HCT116 (cell line): ENCODE results near the gene FKBP9. TPM values are rescaled to one million over a fixed set of nuclear protein-coding genes. Genes with fewer than 3 reads are reported as not detected.
A peak's percentile ranks its signal among the peaks of the same experiment; 100 is the strongest.

Source experiments
- ATAC-seq: fragments of 200-7000 bp; cut with Tn5 transposase; 2 replicates; pipeline ENCODE4 v1.9.1; 2020; ENCODE audit warnings: mild to moderate bottlenecking, moderate library complexity
- Bru-seq: library from RNA; stranded (reverse); fragments of 400-500 nt; gene quantifications from one replicate; lab custom pipeline; 2021; lab: Mats Ljungman, UMichigan
- BruChase-seq, 2 experiments: library from RNA; stranded (reverse); fragments of 400-500 nt; gene quantifications; one replicate each; lab custom pipeline; 2021; lab: Mats Ljungman, UMichigan
- BruUV-seq: library from RNA; stranded (reverse); fragments of 400-500 nt; replicated peaks from 2 replicates; lab custom pipeline; 2021; lab: Mats Ljungman, UMichigan
- CTCF ChIA-PET: fragments of 300-600 bp; sonication (Branson Sonifier 250); formaldehyde crosslinking; loops from one replicate; lab custom pipeline; 2021; ENCODE audit warnings: antibody characterized with exemption; lab: Charles Lee
- POLR2A ChIA-PET: fragments of 300-600, 350-600 bp; sonication (Branson Sonifier 250); formaldehyde crosslinking; loops from one replicate; lab custom pipeline; 2021; ENCODE audit warnings: antibody characterized with exemption; lab: Charles Lee
- RAD21 ChIA-PET, 2 experiments: fragments of 300-600 bp; sonication (Branson Sonifier 250); formaldehyde crosslinking; loops; one replicate each; lab custom pipeline; 2023; ENCODE audit warnings: low total read pairs in 2 of 2; ENCODE audit not compliant: uncharacterized antibody in 2 of 2, unreplicated experiment in 2 of 2, low non-redundant PET in 1 of 2; lab: Charles Lee
- DNase-seq: peaks from one replicate; pipeline ENCODE4 v3.0.0-alpha.2; 2010; ENCODE audit warnings: low read depth, low spot score
- H2AFZ ChIP-seq: fragments of 200-600 bp; shearing (Covaris generic), sonication (generic); 2 replicates; pipeline ENCODE4 v1.6.1; 2017; ENCODE audit warnings: low read depth, mixed run types, mixed read lengths, antibody characterized with exemption, low read length; ENCODE audit not compliant: poor library complexity, severe bottlenecking
- H3K27ac ChIP-seq: 2 replicates; pipeline ENCODE4 v1.5.1; 2012; ENCODE audit warnings: low read depth, low read length
- H3K27me3 ChIP-seq: fragments of 200-600 bp; sonication (generic); 2 replicates; pipeline ENCODE4 v1.6.1; 2016; ENCODE audit warnings: mixed run types, low read length, mixed read lengths; ENCODE audit not compliant: insufficient read depth
- H3K36me3 ChIP-seq, 2 experiments: fragments of 200-500 bp in 1 of 2; fragments of 200-600 bp in 1 of 2; sonication (Bioruptor generic) in 1 of 2; sonication (generic) in 1 of 2; 2 replicates each; pipeline versions ENCODE4 v1.5.1 to v1.6.1; 2014 to 2016; ENCODE audit warnings: low read length in 2 of 2, inconsistent platforms in 1 of 2, mixed read lengths in 1 of 2, mixed run types in 1 of 2; ENCODE audit not compliant: insufficient read depth in 2 of 2, control insufficient read depth in 1 of 2
- H3K4me1 ChIP-seq, 2 experiments: fragments of 200-600 bp in 1 of 2; sonication (generic) in 1 of 2; 2 replicates each; pipeline versions ENCODE4 v1.5.1 to v1.6.1; 2012 to 2017; ENCODE audit warnings: low read length in 2 of 2, inconsistent platforms in 1 of 2, mild to moderate bottlenecking in 1 of 2, mixed read lengths in 1 of 2, mixed run types in 1 of 2, moderate library complexity in 1 of 2; ENCODE audit not compliant: insufficient read depth in 2 of 2, control insufficient read depth in 1 of 2
- H3K4me2 ChIP-seq: fragments of 200-600 bp; sonication (generic); 2 replicates; pipeline ENCODE4 v1.6.1; 2017; ENCODE audit warnings: mixed run types, low read length, mixed read lengths
- H3K4me3 ChIP-seq, 2 experiments: fragments of 200-600 bp in 1 of 2; sonication (generic) in 1 of 2; replicated peaks in 1 of 2; 2 replicates each; pipeline ENCODE4 v1.5.1; 2011 to 2016; ENCODE audit warnings: low read length in 2 of 2, control low read depth in 1 of 2, low read depth in 1 of 2, mild to moderate bottlenecking in 1 of 2, mixed read lengths in 1 of 2, mixed run types in 1 of 2
- H3K79me2 ChIP-seq: fragments of 200-600 bp; sonication (generic); 2 replicates; pipeline ENCODE4 v1.6.1; 2017; ENCODE audit warnings: mild to moderate bottlenecking, mixed run types, low read length, moderate library complexity, mixed read lengths; ENCODE audit not compliant: insufficient read depth
- H3K9ac ChIP-seq: fragments of 200-600 bp; sonication (generic); 2 replicates; pipeline ENCODE4 v1.6.1; 2016; ENCODE audit warnings: low read length, mixed read lengths
- H3K9me2 ChIP-seq: fragments of 200-600 bp; sonication (generic), shearing (Covaris generic); 2 replicates; pipeline ENCODE4 v1.6.1; 2017; ENCODE audit warnings: mixed run types, mild to moderate bottlenecking, moderate library complexity; ENCODE audit not compliant: insufficient read depth
- H3K9me3 ChIP-seq, 2 experiments: fragments of 200-500 bp in 1 of 2; fragments of 200-600 bp in 1 of 2; sonication (Bioruptor generic) in 1 of 2; sonication (generic) in 1 of 2; 2 replicates each; pipeline ENCODE4 v1.6.1; 2014 to 2017; ENCODE audit warnings: low read length in 2 of 2, mixed read lengths in 2 of 2, inconsistent platforms in 1 of 2, low read depth in 1 of 2, mild to moderate bottlenecking in 1 of 2, mixed run types in 1 of 2, moderate library complexity in 1 of 2; ENCODE audit not compliant: control insufficient read depth in 1 of 2, insufficient read depth in 1 of 2
- H4K20me1 ChIP-seq: fragments of 200-600 bp; sonication (generic), shearing (Covaris generic); 2 replicates; pipeline ENCODE4 v1.6.1; 2017; ENCODE audit warnings: mixed run types, mild to moderate bottlenecking, moderate library complexity; ENCODE audit not compliant: insufficient read depth
- EGR1 ChIP-seq: IDR thresholded peaks from 2 replicates; pipeline ENCODE4 v1.6.1; 2012; ENCODE audit warnings: low read depth
- ELF1 ChIP-seq: IDR thresholded peaks from 2 replicates; pipeline ENCODE4 v1.6.1; 2012; ENCODE audit warnings: low read depth, borderline replicate concordance
- EZH2 ChIP-seq: fragments of 200-600 bp; sonication (generic); IDR thresholded peaks from 2 replicates; pipeline ENCODE4 v1.6.1; 2017; ENCODE audit warnings: antibody characterized with exemption, mixed run types
- EZH2phosphoT487 ChIP-seq: fragments of 200-600 bp; IDR thresholded peaks from 2 replicates; pipeline ENCODE4 v1.6.1; 2018; ENCODE audit warnings: antibody characterized with exemption, borderline replicate concordance
- JUND ChIP-seq: IDR thresholded peaks from 2 replicates; pipeline ENCODE4 v1.6.1; 2012
- MAX ChIP-seq: IDR thresholded peaks from 2 replicates; pipeline ENCODE4 v1.6.1; 2012
- POLR2A ChIP-seq: IDR thresholded peaks from 2 replicates; pipeline ENCODE4 v1.7.0; 2011; ENCODE audit warnings: borderline replicate concordance; ENCODE audit not compliant: insufficient read depth, insufficient read length; ENCODE audit errors: extremely low read depth
- POLR2AphosphoS5 ChIP-seq: IDR thresholded peaks from 2 replicates; pipeline ENCODE4 v1.6.1; 2011; ENCODE audit warnings: mild to moderate bottlenecking, low read depth, low read length, moderate library complexity
- RAD21 ChIP-seq: IDR thresholded peaks from 2 replicates; pipeline ENCODE4 v1.6.1; 2012; ENCODE audit warnings: low read depth, mild to moderate bottlenecking
- SIN3A ChIP-seq: IDR thresholded peaks from 2 replicates; pipeline ENCODE4 v1.6.1; 2012; ENCODE audit warnings: low read depth
- SP1 ChIP-seq: IDR thresholded peaks from 2 replicates; pipeline ENCODE4 v1.6.1; 2012; ENCODE audit warnings: low read depth
- SRF ChIP-seq: IDR thresholded peaks from 2 replicates; pipeline ENCODE4 v1.6.1; 2012; ENCODE audit warnings: low read depth
- YY1 ChIP-seq: IDR thresholded peaks from 2 replicates; pipeline ENCODE4 v1.6.1; 2011; ENCODE audit warnings: low read length, low read depth, moderate library complexity, mild to moderate bottlenecking; ENCODE audit not compliant: insufficient replicate concordance; ENCODE audit errors: extremely low read depth
- ZBTB33 ChIP-seq: IDR thresholded peaks from 2 replicates; pipeline ENCODE4 v1.6.1; 2011; ENCODE audit warnings: mild to moderate bottlenecking, low read length, moderate library complexity; ENCODE audit not compliant: insufficient replicate concordance; ENCODE audit errors: extremely low read depth
- ZFX ChIP-seq: fragments of 450-650 bp; IDR thresholded peaks from 2 replicates; pipeline ENCODE4 v1.6.1; 2017
- intact Hi-C: fragments of 100-400 bp; cut with micrococcal nuclease; formaldehyde crosslinking; loops from 2 replicates; pipeline ENCODE4 v1.10.0; 2022
- long read RNA-seq: library from polyadenylated mRNA; unstranded; transcript quantifications from one replicate; pipeline ENCODE4 v2.0.0, GENCODE V29; 2021; ENCODE audit not compliant: unreplicated experiment
- polyA plus RNA-seq: library from polyadenylated mRNA; unstranded; fragments of >200 nt; gene quantifications from 2 replicates; pipeline ENCODE4 v1.2.1, GENCODE V29; 2012; ENCODE audit warnings: missing spikeins
- total RNA-seq: library from RNA; stranded (reverse); gene quantifications from one replicate; pipeline ENCODE4 v1.2.1, GENCODE V29; 2021; ENCODE audit not compliant: unreplicated experiment

The FKBP9 gene
- total RNA-seq (85.6 TPM), Bru-seq, nascent RNA (percentile 77 among the genes with signal in this experiment), BruChase-seq, experiment 1, labeled RNA remaining after a 6-hour chase (percentile 82 among the genes with signal in this experiment), BruChase-seq, experiment 2, labeled RNA remaining after a 2-hour chase (percentile 81 among the genes with signal in this experiment)
- polyA plus RNA-seq: 99.4 and 103 TPM in 2 replicates
- long read RNA-seq, transcript FKBP9-201 (10 exons, 3,462 nt): major isoform, 167 of 213 reads
- long read RNA-seq, partial matches to known transcripts: 9 of 213 reads
- long read RNA-seq, other reads (novel, unspliced or antisense): 33 of 213 reads

- peak within 1 kb of the TSS; percentile 80 for H3K9ac ChIP-seq
- no peaks in the 10 kb centered on the region for H3K9me2 ChIP-seq
- ATAC-seq: peak; percentile 89
- no TSS peak for BruUV-seq
- H4K20me1 ChIP-seq: no peaks in the 10 kb centered on the region
- peak within 1 kb of the TSS; percentile 62 to 77 for H3K4me3 ChIP-seq
- H3K4me2 ChIP-seq: peak within 1 kb of the TSS; percentile 86
- TF ChIP-seq SIN3A (peak; percentile 42; the same call in 1 of the 2 replicates), EGR1 (no peak), SRF (no peak), ZFX (peak; percentile 95), POLR2A (peak; percentile 70), ELF1 (no peak), POLR2AphosphoS5 (peak; percentile 86), SP1 (no peak), RAD21 (no peak), JUND (no peak), YY1 (peak; percentile 52), MAX (peak; percentile 65), EZH2 (no peak), ZBTB33 (no peak), EZH2phosphoT487 (no peak)
- no peaks in the 10 kb centered on the region for H3K9me3 ChIP-seq
- H3K36me3 ChIP-seq: no peaks in the 10 kb centered on the region
- ChIA-PET POLR2A (no interaction called here), CTCF (interaction anchor here (0.9 to 1.2 kb wide), 3 partner anchors 16 to 150 kb away, joined by 3 to 5 read pairs (median 3); no protein-coding TSS in a partner anchor), RAD21 (interaction anchor here in 1 of 2 experiments (0.6 to 0.7 kb wide), 2 partner anchors 14 to 82 kb away, joined by 3 to 4 read pairs; no protein-coding TSS in a partner anchor)
- H3K27me3 ChIP-seq: no peaks in the 10 kb centered on the region
- peak within 1 kb of the TSS; percentile 89 for H3K27ac ChIP-seq
- H3K79me2 ChIP-seq: peaks cover 11% of the 10 kb centered on the region; the same call in 1 of the 2 replicates
- peaks cover 7 to 18% of the 10 kb centered on the region in 2 experiments; a peak in 3 of 4 replicates for H3K4me1 ChIP-seq
- H2AFZ ChIP-seq: no peak within 1 kb of the TSS
- intact Hi-C loops: no loop called here
- no peak for DNase-seq
These were observed at the start of gene FKBP9 for GRCh38 chr7:32957326-32958045. TSS of gene FKBP9 (plus strand) at chr7:32957440. CDS start at chr7:32957574, 134 bp downstream.
